ENCODE data around the gene PEX16.

PEX16 gene

DNA sequence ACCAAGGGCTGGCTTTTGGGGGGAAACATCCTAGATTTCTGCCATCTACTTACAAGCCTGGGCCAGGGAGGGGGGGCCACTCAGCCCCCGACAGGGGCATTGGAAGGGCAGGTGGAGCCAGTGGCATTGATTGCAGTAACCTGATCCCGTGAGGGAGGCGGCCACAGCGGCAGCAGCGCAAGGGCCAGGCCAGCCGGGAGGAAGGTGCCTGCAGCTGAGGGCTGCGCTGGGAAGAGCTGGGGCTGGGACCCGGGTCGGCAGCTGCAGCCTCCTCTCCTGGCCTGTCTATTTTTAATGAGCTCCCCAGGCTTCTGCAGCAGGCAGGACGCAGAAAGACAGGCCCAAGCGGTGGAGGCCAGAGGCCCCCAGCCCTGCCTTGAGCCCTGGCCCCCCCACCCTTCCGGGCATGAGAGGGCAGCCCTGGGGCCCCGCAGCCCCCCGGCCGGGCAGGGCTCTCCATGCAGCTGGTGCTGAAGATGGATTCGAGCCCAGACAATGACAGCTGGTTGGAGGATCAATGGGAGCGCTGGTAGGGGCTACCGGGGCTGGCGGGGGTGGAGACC lies 21.2 kb downstream of the PEX16 start:
- DNase-seq: peak; percentile 61 to 90

DNA sequence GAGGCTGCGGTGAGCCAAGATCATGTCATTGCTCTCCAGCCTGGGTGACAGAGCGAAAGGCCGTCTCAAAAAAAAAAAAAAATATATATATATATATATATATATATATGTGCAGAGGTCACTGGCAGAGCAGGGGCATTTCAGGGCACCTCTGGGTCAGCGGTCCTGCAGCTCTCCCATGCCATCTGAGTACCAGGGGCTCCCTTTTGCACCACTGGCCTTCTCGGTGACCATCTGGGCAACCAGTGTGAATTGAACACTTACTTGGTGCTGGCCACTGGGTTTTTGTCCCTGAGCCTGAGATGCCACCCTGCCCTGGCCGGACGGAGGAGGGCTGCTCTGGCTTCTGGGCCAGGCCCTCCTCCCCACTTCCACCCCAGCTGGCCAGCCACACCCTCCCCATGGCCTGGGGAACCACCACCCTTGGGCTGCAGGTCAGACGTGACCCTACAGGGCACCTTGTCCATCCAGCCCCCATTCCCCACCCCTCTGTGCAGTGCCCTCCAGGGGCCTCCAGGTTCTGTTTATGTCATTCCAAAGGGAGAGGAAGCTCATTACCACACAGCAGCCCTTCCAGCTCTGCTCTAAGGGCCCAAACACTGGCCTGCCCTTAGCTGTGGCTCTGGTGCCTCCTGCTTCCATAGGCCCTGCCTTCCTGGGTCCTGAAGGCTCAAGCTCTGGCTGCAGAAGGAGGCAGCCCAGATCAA lies 22.0 kb downstream of the PEX16 start:
- no peak for DNase-seq

DNA sequence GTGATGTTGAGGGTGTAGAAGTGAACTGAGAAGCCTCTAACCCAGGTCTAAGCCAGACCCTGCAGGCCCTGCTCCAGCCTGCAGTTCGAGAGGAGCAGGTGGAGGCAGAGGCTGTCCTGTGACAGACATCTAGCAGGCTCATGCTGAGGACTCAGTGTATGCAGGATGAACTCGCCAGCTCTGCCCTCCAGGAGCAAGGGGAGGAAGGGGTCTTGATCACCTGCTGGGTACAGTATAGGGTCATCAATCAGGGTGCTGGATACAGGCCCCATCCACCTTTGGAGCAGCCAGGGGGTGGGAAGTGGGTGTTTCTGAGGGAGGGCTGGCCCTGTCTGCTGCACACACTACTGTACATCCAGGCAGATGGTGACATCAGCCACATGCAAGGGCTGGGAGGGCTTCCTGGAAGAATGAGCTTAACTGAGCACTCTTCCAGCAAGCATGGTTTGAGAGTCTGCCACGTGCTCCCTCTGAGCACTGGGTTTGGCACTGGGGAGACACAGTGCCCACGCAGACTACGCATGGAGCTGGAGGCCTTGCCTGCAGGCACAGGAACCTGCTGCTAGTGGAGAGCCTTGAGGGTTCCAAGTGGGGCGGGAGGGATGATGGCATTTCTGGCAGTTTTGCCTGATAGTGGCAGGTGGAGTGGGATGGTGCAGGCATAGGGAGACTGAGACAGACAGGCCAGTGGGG lies 23.0 kb downstream of the PEX16 start:
- no peak for DNase-seq

DNA sequence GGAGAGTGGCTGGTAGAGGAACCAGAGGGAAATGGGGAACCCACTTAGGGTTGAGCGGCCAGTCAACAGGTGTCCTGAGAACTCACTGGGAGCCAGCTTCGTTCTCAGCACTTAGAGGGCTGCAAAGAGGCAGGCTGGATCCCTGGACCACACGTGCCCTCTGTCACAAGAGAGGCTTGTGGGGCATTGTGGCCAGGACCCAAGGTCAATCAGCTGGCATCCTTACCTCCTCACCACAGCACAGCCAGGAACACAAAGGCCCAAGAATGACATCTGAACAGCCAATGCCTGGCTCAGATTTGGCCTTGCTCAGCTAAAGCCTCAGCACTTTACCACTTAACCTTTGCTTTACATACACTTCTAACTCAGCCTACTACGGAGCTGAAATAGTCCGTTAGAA lies 24.8 kb downstream of the PEX16 start:
- DNase-seq: no peak

DNA sequence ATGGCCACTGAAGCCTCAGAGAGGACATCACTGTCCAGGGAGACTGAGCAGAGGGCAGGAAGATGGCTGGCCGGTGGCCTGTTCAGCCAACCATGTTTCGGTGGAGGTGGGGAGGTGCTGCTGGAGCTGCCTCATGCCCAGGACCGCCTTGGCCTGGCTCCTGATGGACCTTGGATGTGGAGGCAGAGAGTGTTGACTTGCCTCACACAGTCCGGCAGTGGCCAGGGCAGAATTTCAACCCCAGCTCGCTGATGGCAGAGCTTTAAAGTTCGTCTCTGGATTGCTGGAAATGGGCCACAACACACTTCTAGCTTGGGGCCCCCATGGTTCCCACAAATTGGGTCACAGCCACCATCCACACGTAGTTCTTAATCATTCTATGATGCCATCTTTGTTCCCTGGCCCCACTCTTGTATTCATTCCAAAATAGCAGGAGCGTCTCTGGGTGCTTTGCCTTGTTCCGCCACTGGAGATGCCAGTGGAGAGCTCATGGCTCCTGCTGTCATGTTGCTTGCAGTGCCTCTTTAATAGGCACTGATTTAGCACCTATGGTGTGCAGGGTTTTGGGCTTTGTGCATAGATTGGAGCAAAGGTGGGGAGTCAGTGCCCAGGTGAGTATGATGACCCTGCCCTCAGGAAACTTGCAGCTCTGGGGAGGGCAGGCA lies 26.7 kb downstream of the PEX16 start:
- no peak for DNase-seq

DNA sequence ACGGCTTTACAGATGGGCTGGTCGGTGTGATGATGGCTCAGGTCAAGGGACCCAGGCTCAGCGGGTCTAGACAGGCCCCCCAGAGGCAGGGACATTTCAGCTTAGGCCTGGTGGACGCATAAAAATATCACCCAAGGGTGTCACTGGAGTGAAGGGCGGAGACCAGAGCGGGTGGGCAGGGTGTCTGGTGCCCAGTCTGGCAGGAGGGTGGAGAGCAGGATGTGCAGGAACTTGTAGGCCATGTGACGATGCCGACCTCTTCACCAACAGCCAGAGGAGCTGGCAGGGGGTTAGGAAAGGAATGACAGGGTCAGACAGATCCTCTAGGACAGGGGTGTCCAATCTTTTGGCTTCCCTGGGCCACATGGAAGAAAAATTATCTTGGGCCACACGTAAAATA lies 27.7 kb downstream of the PEX16 start:
- DNase-seq: no peak

DNA sequence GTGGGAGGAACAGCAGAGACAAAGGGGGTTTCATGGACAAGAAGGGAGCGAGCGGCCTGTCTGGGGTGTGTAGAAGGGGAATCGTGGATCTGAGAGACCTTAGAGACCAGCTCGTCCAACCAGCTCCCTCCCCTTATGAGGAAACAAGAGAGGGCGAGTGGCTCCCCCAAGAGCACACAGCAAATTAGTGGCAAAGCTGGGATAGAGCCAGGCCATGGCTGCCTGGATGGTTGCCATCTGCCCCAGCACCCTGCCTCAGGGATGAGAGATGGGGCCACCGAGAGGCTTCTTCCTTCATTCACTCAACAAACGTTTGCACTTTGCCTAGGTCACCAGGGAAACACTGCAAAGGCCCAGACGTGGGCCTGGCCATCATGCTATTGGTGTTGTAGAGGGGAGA lies 28.1 kb downstream of the PEX16 start:
- no peak for DNase-seq

DNA sequence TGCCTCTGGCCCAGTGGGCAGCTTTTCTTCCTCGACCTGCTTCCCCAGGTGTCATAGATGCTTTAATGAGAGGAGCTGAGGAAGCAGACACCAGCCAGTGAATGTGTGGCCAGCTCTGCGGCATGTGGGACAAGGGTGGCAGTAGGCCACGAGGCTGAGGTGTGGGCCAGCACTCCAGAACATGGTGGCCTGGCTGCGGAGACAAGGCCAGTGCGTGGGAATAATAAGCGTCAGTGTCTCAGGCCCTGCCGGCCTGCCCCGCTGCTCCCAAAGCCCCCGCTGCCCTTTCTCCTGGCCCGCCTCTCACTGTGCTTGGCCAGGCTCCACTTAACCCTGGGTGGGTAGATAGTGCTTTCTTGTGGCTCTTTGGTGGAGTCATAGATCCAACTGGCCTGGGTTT lies 30.1 kb downstream of the PEX16 start:
- no peak for DNase-seq

DNA sequence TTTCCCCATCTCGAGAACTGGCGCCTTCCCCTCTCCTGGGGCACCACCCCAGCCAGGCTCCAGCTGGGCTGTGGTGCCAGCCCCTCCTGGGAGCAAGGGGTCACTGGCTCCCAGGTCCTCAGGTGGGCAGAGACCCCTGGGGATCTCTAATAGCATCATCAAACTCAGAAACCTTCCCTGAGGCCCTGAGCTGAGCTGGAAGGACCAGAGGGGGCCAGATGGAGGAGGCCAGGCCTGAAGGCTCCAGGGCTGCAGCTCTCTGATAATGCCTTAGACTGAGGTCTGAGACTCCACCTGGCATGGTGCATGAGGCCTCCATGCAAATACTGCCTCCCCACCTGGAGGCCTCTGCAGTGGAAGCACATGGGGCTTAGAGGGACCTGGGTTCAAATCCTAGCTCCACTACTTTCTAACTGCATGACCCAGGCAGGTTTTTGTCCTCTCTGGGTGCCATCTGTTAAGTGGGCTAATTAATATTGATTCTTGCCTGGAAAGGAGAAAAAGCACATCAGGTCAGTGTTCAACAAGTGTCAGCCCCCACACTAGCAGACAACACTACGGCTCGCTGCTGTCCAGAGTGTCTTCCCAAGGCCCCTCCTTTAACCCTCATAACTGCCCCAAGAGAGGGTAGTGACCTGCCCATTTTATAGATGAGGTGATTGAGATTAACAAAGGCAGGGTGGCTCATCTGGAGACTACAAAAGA lies 30.7 kb downstream of the PEX16 start:
- no peak for DNase-seq

DNA sequence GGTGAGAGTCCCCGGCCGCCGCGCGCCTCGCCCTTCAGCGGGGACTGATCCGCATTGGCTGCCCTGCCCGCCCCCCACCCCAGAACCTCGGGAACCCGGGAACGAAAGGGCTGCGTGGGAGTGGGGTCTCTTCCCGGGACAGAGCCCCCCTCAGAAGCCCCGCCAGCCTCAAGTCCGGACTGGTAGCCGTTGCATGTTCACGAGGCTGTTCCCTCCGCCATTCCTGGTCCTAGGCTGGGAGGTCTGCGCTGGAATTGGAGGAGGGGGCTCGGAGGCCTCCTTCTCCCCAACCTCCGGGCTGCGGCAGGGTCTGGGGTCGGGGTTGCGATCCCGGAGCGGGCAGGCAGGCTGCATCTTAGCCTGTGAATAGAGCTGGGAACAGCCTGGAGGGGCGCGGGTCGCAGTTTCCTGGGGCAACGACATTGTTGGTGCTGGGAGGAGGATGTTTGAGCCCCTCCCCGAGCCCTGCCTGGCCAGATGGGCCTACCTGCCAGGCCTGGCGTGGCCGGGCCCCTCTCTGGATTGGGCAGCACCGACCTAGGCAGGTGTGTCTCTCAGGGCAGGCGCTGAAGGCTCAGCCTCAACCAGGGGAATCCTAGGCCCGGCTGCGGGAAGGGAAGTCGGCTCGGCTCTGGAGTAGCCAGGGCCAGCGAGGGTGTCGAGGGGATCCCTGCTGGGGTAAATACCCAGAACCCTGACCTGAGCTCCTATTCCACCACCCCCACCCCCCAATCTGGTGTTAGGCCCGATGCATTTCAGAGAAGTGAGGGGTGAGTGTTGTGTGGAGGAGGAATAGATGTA lies 31.6 kb downstream of the PEX16 start:
- no peak for DNase-seq

DNA sequence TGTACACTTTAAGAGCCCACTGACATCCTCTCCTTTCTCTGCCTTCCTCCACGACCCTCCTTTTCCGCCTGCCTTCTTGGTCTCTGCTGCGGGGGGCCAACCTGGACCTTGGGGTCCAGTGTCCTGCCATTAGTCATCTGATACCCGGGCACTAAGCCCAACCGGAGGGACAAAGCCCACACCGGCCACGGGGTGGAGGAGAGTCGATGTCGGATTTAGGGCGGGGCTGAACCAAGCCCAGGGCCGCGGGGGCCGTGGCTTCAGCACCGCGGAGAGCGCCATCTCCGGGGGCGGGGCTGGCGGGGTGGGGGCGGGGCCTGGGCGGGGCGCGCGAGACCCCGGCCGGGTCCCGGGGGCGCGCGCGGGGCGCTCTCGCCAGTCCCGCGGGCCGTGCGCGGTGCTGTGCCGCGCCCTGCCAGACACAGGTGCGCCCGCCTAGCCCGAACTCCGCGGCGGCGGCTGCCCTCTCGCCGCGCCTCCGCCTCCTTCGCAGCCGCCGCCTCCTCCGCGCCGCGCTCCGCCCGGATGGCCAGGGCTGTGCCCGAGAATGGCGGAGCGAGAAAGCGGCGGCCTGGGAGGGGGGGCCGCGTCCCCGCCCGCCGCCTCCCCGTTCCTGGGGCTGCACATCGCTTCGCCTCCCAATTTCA lies 32.3 kb downstream of the PEX16 start, which contains the start of gene MAPK8IP1:
MAPK8IP1 (plus strand) TSS at position 378 of the 647 bp plus-strand sequence; CDS start at position 548, 170 bp downstream.
- DNase-seq: peak; percentile 36 to 77

DNA sequence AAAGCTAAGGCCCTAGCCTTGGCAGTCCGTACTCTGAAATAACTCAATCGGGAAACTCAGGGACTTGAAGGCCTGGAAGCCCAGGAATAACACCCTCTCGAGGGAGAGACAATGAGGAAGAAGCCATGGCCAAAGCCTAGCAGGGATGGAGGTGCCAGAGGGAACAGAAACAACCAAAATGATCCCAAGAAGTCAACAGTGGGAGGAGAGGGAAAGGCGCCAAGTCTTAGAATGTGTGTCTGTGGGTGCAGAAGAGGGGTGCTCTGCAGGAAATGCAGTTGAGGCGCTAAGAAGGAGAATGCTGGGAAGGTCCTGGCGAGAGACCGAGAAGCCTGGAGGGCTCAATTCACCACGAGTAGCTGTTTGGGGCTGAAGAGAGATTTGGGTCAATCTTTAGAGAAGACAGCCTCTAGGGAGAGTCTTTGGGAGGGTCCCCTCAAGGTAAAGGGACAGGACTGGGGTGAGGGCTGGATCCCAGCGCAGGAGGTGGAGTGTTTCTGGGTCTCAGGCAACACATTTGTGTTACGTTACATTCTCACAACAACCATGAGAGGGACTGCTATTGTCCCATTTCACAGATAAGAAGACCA lies 33.0 kb downstream of the PEX16 start:
- no peak for DNase-seq

DNA sequence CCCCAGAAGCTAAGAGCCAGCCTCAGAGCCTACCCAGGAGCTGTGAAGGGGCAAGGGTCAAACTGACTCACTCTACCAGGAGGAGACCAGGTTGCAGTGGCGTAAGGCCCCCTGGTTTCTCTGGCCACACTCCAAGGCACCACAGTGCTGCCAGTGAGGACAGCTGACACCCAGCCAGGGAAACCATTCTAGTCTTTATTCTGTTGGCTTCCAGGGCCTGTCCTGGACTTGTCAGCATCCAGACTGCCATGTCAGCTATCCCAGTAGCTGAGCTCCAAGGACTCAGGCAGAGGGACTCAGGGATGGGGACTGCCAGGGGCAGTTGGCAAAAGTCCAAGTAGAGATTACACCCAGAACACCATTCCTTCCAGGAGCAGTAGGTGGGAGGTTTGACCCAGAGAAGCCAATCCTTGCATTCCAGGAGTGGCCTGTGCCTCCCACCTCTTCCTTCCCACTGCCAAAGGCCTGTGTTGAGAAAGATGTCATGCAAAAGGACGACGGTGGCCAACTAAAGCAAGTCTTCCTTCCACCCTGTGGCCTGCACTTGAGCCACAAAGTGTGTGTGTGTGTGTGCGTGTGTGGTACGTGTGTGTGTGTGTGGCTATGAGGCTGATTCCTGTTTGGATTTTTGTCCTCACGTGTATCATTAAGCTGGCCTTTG lies 35.8 kb downstream of the PEX16 start:
- DNase-seq: no peak

DNA sequence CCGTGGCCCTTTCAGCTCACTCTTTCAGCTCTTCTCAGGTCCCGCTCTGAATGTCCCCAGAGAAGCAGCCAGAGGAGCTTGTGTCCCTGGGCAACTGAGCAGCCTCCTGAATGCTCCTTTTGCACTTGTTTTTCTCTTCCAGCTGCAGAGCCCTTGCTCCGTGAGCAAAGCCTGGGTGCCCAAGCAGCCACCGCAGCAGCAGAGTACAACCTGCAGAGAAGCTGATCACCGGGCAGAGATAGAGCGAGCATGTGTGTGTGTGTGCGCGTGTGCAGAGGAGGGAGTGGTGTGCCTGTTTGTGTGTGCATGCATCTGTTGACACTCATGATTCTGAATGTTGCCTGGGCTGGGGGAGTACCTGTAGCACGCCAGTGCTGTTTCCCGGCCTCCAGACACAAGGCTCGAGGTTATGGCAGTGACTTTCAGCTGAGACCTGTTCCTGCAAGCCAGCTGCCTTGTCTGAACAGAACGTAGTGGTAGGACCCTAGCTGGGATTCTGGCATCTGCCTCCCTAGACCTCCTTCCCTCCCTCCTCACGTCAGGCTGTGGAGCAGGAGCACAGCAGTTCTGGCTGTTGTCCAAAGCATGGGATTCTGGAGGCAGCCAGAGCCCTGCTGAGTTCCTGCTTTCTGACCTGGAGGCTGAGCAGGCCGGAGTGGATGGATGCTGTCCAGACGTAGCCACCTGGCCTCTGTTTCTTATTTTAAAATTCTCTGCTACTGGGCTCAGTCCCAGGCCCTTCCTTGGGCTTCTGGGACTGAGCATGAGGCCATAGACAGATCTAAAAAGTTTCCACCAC lies 36.7 kb downstream of the PEX16 start:
- DNase-seq: no peak

DNA sequence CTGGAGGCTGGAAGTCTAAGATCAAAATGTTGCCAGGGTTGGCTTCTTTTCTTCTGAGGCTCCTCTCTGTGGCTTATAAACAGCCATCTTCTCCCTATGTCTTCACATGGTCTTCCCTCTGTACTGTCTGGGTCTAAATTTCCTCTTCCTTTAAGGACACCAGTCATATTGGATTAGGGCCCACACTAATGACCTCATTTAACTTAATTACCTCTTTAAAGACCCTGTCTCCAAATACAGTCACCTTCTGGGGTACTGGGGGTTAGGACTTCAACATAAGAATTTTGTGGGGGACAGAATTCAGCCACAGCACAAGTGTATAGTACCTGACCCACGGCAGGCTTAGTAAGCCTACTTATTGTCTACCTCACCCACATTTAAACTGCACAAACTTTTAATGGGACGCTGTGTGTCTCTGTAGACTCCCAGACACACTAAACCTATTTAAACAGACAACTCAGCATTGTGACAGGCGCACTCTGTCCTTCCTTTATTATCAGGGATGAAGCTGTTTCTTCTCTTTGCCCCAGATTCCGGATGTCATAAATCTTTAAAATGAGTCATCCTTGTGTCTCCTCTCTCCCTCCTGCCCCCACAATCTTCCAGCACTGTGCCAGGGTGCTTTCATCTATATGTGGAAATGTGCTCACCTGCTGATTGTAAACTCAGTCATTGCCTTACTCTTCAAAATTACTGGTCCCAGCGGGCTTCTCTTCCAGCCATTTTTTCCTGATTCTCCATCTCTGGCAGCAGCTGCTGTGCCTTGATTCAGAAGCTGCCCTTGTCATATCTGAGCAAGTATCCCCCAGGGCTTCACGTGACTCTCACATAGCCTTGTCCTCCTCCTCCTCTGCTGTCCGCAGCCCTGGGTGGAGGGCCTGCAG lies 37.6 kb downstream of the PEX16 start:
- no peak for DNase-seq

DNA sequence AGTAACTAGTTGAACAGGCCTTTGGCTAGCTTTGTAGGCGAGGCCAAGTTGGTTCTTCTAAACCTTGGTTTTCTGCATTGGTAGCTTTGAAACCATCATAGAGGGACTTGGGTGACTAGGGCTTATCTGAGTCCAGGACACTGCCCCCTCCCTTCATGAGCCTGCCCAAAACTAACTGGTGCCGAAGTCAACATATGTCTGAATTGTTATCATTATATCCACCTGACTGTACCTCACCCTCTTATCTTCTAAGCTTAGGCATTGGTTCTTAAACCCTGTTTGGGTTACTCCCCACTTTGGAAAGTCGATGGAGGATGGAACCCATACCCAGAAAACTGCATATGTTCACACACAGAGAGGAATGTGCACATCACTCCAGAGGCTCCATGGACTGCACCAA lies 39.8 kb downstream of the PEX16 start:
- no peak for DNase-seq

DNA sequence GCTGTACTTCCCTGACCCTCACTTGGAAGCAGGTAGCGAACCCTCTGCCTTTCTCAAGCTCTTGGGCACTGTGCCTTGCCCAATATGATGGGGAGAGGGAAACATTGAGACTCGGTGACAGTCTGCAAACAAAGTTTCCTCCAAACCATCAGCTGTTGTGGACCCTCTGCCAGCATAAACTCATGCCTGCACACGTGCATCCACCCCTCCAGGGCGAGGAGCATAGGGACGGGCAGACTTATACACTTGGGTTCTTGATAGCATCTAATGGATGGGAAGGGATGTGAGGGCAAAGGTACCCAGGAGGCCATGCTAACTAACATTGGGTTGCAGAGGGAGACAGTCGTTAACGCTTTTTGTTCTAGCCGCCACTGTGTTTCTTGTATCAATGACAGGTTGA lies 40.5 kb downstream of the PEX16 start:
- no peak for DNase-seq

DNA sequence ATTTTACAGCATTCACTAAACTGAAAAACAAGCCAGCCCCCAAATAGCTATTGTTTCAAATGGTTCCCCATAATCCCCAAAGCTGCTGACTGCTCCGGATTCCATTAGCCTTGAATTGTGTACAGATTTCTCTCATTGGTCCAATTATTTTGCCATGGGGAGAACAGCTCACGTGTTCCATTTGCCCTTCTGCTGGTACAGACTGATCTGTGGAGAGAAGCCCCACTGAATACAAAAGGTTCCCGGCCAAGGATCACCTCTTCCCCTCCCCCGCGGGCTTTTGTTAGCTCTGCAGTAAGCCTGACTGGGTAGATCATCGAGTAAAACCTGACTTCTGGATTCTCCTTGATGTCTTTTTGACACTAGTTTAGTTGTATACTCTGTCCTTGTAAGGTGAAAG lies 41.3 kb downstream of the PEX16 start:
- DNase-seq: no peak

Measured in NCI-H187 (cell line).